Astrocyte (in vitro differentiated cells and primary cell): ENCODE measurements around the gene THRB.

Experiments
- CTCF ChIP-seq: IDR thresholded peaks from 2 replicates; pipeline ENCODE4 v1.5.1; 2011; ENCODE audit warnings: low read depth, mild to moderate bottlenecking, inconsistent platforms, low read length, moderate library complexity; ENCODE audit not compliant: insufficient read depth
- EZH2 ChIP-seq: IDR thresholded peaks from 2 replicates; pipeline ENCODE4 v1.6.1; 2012; ENCODE audit warnings: mild to moderate bottlenecking, low read length, inconsistent platforms; ENCODE audit not compliant: insufficient read depth

DNA sequence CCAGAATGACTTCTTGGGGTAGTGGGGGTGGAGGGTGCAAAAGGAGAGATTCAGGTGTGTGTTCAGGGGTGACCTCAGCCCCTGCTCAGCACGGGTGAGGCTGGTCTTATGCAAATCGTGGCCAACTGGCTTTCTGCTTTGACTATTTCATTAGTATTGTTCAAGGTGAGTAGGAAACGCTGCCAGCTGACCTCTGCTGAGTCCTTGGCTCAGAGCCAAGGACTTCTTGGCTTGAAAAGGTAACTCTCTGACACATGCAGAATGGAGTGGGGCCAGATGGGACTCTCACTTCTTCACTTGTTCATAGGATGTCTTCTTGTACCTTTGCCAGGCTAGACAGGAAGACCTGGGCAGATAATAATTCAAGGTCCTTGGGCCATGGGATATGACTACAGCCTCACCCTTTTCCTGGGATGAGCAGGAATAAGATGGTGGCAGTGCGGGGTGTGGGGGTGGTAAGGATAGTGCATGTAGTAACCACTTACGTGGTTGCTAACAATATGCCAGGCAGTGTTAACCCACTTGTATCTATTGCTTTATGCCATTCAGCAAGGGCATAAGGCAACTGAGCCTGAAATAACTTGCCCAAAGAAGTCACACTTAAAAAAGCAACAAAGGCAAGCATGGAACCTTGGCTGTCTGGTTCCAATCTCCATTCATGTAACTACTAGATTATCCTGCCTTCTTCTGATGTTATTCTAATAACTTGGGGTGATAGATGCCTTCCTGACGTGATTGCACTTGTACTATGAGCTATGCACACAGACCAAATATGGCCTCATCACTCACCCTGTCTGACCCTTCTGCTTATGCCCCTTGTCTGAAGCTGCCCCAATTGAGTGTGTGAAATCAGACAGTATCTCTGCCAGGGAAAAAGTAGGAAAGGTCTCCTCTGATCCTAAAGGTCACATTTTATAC lies 356.4 kb downstream of the THRB start:
- TF ChIP-seq CTCF: no peak
- TF ChIP-seq EZH2: no peak
